ACHN (cell line): ENCODE results near the gene PRKAR1A.

ENCODE experiments used
- DNase-seq: peaks from one replicate; pipeline ENCODE4 v3.0.0-alpha.2; 2015
- in situ Hi-C: cut with HindIII; loops from 2 replicates; pipeline ENCODE4 v1.10.0; 2017; ENCODE audit warnings: low sequenced_read_pairs, low pct_ligation_motif_present, low pct_unique_long_range_greater_than_20kb

Gene PRKAR1A

DNA sequence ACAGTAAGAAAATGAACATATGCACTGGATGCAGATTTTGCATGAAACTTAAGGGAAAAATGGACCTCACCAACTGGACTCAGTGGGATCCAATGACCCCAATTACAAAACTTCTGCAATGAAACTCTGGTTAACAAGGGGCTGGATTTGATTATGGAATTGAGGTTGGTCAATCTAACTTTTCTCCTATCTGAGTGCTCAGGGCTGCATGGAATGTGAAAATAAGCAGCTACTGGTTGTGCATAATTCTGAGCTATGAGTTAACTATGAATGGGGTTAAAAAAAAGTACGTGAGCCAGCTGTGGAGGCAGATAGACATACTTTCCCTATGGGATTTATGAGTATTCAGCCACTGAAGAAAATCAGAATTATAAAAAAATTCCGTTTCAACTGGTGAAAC is 79.8 kb downstream of the PRKAR1A start:
- in situ Hi-C loops = no loop called here
- DNase-seq = no peak

DNA sequence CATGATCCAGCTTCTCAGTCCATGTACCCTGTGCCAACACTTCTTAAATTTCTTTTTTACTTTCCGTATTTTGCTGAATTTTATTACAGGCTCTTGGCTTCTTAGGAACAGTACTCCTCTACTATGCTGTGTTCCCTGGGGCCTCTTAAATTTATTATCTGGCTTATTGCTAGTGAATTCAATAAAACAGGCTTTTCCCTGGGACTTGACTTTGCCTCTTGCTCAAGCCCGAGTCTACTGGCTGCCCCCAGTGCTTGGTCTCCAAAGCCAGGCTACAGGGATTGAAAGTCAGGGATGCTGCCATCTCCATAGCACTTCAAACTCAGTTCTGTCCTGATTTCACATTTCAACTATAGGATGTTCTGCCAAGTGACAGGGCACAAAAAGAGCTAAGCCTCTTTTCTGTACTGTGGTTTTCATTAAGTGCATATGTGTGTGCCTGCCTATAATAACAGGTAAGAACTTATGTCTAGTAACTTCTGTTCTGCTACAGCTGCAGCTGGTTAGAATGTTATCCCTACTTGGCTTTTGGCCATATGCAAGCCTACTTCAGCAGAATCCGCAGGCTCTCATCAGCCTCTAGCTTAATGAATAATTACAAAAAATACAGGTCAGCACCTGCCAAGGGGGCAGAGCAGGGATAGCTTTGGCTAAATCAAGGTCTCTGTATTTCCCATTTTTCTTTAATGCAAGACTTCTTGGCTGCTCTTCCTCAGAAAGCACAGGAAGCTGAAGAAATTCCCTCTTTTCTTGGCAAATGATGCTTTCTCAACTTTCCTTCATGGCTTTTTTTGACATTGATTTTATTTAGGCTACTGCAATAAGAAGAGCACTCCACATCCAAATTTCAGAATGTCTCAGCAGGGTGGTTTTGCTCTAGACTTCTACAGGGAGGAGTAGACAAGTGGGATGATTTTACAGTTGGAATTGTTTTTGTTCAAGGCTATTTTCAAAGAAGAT is 80.7 kb downstream of the PRKAR1A start:
- no peak for DNase-seq
- in situ Hi-C loops = no loop called here

DNA sequence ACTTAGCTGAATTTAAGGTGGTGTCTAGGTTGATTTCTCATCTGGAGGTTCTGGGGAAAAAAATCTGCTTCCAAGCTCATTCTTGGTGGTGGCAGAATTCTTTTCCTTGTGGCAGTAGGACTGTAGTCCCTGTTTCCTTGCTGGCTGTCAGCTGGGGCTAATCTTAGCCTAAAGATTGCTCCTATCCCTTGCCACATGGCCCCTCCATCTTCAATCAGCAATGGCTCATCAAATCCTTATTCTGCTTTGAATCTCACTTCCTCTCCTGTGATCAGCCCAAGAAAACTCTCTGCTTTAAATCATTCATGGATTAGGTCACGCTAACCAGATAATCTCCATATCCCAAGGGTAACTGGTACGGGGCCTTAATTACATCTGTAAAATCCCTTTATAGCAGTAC is 82.3 kb downstream of the PRKAR1A start:
- in situ Hi-C loops = no loop called here
- no peak for DNase-seq

DNA sequence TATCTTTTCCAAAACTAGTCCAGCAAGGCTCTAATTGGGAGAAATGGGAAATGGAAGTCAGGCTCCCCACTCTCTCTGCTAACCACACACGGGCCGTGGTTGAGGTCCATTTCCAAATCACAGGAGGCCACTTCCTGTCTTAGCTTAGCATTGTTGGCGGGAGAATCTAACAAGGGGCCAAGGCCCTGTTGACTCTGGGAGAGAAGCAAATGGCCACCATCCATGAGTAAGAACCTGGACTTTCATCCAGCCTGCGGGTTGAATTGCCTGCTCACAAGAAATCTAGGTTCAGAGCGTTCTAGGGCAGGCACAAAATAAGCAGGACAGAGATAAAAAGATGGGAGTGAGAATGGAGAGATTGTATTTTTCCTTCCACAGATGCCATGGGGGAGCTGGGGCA is 83.3 kb downstream of the PRKAR1A start:
- in situ Hi-C loops = no loop called here

DNA sequence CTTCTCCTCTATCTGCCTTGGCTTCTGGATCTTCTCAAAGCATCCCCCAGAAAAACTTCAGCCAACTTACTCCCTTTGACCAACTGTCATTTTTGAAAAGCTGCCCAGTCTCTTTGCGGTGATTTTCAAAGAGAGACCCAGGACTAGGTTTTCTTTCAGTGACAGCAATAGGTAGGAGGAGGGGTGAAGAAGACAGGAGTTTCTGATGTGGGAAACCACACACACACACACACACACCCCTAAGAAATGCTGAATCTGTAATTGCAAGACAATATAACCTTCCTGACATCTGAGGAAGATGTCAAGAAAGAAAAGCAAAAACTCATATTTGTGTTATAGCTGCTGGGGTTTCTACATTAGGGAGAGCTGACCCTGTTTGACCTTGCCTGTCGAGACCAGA is 83.8 kb downstream of the PRKAR1A start:
- DNase-seq = no peak
- in situ Hi-C loops = no loop called here

More for the DNA sequence above, 83.3 kb downstream of the PRKAR1A start:
- DNase-seq = no peak

DNA sequence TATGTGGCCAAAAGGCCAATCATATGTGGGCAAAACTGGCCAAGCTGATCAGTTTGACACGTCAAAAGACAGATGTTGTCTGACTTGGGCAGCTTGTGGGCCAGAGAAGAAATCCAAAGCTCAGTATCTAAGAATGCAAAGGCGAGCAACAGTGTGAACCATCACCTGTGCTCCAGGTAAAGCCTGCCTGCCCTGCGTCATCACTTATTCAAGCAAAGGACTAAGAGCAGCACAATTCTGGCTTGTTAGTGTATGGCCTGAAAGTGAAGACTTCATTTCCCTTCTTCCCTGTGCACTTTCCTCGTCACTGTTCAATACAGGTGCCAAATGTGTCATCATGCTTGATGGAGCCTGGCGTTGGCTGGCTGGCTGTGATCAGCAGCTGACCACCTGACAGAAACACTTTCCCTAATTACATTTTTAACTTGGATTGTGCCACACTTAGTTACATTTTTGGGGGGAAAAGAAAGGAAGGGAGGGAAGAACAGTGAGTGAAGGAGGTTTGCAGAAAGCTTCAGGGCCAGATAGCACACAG is 84.2 kb downstream of the PRKAR1A start:
- in situ Hi-C loops = no loop called here
- no peak for DNase-seq

DNA sequence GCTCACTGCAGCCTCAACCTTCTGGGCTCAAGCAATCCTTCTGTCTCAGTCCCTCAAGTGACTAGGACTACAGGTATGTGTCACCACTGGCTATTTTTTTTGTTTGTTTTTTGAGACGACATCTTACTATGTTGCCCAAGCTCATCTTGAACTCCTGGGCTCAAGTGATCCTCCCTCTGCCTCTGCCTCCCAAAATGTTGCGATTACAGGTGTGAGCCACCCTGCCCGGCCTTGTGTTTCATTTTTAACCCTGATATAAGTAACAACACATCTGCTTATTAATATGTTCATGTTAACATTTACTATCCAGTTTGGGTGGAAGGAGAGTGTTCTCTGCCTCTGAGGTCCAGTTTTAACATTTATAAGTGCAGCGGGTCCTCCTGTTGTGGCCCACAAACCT is 85.8 kb downstream of the PRKAR1A start:
- in situ Hi-C loops = no loop called here
- no peak for DNase-seq

DNA sequence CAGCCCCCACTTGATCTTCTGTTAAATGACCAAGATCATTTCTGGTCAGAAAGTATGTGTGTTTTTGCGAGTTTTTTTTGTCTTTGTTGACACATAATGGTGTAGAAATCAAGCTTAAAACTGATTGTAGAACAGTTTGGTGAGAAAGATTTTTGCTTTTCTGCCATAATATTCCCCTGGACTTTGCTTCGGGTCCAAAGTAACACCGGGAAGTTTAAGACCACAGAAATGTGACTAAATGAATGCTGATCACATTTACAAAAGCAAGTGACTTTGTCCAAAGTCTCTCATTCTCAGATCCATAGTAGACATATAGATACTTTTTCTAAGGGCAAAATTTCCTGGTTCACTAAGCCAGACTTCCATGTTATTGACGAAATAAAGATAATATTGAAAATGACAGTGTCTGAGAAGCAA is 86.3 kb downstream of the PRKAR1A start:
- in situ Hi-C loops = no loop called here

DNA sequence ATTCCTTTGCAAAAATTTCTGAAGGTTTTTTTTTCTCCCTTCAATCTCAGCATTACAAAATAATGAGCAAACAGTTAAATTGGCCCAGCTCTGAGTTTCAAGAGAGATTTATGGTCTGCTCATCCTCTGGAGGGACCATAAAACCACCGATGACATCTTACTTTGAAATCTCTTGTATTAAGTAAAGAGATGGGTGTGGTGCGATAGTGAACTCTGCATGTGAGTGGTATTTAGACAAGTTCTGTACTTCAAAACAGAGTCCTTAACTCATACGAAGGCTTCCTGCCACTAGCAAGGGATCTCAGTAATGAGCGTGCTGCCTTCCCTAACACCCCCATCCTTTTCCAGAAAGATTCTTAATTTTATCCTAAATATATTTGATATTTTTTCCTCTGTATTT is 86.9 kb downstream of the PRKAR1A start:
- no peak for DNase-seq
- in situ Hi-C loops = no loop called here

More for the DNA sequence above, 86.3 kb downstream of the PRKAR1A start:
- DNase-seq = no peak

DNA sequence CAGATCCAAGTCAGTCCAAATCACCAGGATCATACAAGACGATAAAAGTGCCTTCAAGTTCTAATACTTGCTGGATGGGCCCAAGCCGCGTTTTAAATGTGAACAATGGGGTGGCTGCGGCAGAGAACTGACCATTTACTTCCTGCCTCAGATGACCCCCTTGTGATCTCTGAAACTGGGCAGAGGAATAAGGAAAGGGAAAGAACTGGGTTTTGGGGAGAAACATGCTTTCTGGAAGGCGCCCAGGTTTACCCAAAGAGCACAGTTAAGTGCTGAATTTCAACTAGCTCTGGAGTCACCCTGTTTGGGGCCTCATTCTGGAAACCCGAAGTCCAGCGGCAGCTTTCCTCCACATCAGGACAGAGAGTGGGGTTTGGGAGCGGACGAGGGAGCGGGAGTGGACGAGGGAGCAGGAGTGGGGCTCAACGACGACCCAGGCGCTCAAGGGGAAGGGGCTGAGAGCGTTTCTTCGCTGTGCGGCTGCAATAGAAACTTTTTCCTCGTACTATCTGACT is 87.4 kb downstream of the PRKAR1A start:
- in situ Hi-C loops = no loop called here
- no peak for DNase-seq

DNA sequence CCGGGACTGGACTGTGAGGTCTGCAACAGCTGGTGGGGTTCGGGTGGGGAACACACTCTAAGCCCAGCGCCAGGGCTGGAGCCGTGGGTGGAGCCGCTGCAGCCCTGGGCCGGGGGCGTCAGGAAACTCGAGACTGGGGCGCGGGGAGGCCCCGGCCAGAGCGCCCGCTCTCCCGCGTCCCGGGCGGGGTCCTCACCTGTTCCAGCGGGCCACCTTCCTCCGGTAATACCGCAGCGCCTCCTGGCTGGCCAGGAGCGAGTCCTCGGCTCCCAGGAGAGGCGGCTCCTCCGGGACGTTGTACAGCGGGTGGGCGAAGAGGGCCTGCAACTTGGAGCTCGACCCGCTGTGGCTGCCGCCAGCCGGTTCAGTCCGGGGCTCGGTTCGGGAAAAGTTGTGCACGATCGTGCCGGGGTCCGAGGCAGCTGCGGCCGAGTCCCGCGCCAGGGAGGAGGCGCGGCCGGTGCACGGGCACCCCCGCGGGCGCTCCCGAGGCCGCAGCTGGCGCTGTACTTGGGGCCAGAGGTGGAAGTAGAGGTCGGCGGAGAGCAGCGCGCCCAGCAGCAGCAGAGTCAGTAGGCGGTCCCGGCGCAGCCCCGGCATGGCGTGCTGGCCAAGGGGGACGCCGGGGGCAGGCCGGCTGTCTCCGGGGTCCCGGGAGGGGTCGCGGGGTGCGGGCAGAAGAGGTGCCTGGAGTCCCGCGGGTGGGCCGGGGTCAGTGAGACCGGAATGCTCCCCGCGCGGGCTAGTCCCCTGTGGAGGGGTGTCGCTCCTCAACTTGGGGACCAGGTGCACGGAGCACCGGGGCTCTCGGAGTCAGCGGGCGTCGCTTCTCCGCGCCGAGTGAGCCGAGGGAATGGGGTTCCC is 88.1 kb downstream of the PRKAR1A start:
- in situ Hi-C loops = no loop called here
- DNase-seq = no peak
